Measurements from ENCODE around the gene ZDHHC12.

DNA sequence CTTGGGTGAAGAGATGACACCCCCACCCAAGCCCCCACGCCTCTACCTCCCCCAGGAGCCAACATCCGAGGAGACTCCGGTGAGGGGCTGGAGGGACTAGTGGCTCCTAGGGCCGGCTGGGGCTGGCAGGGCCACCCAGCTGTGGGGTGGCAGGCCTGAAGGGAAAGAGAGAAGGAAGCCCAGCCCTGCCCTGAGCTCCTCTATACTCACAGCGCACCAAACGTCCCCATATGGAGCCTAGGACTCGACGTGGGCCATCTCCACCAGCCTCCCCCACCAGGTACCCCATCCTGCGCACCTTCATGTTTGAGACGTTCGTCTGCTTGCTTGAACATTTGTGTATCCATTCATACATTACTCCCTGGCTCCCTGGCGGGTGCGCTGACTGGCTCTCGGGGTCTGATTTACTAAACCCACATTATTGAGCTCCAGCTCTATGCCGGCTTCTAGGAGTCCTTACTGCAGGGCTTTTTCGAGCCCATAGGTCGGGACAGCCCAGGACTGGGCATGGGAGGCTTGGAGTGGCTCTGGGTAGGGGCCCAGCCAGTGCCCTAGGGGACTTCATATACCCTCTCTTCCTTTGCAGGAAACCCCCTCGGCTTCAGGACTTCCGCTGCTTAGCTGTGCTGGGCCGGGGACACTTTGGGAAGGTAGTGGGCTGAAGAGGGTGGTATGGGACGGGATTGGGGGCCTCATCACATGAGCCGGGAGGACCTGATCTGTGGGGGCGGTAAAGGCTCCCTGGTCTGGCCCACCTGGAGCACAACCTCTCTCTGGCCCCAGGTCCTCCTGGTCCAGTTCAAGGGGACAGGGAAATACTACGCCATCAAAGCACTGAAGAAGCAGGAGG, 9.1 kb downstream of the ZDHHC12 start:
- TF ChIP-seq, protein P1, sequence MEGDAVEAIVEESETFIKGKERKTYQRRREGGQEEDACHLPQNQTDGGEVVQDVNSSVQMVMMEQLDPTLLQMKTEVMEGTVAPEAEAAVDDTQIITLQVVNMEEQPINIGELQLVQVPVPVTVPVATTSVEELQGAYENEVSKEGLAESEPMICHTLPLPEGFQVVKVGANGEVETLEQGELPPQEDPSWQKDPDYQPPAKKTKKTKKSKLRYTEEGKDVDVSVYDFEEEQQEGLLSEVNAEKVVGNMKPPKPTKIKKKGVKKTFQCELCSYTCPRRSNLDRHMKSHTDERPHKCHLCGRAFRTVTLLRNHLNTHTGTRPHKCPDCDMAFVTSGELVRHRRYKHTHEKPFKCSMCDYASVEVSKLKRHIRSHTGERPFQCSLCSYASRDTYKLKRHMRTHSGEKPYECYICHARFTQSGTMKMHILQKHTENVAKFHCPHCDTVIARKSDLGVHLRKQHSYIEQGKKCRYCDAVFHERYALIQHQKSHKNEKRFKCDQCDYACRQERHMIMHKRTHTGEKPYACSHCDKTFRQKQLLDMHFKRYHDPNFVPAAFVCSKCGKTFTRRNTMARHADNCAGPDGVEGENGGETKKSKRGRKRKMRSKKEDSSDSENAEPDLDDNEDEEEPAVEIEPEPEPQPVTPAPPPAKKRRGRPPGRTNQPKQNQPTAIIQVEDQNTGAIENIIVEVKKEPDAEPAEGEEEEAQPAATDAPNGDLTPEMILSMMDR (conservative IDR thresholded peaks at IDR 0.05; ENCODE audit: low read length): no peak
- no peak for TF ChIP-seq EZH2phosphoT487 (IDR thresholded peaks at IDR 0.05; ENCODE audit: borderline replicate concordance, low read depth, low read length)
